ENCODE results near the gene SLCO3A1.

The SLCO3A1 gene
- long read RNA-seq, partial matches to known transcripts = 1 of 4 reads
- long read RNA-seq, other reads (novel, unspliced or antisense) = 3 of 4 reads

DNA sequence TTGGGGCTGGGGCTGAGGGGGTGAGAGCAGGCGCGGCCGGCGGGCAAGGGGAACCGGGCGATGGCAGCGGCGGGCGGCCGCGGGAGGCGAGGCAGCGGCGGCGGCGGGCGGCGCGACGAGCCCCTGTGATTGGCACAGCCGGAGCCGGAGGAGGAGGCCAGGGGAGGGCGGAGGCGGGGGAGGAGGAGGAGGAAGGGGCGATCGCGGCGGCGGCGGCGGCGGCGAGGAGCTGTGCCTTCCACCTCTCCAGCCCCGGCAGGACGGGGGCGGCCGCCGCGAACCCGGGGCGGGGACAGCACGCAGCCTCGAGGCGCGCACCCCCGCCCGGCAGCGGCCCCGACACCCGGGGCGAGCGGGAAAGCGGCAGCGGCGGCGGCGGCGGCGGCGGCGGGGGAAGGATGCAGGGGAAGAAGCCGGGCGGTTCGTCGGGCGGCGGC is at the start of gene SLCO3A1:
SLCO3A1 (plus strand) TSS at position 198 of the 437 bp plus-strand sequence.
- DNase-seq (ENCODE audit: low read depth in 1 of 2, low spot score in 1 of 2) = peak; percentile 31 to 69
- no peaks in the 10 kb centered on the region for H3K27me3 ChIP-seq (ENCODE audit: insufficient read depth, poor library complexity, severe bottlenecking)
- TF ChIP-seq SPI1 (IDR thresholded peaks at IDR 0.05; ENCODE audit: borderline replicate concordance, low read depth) = no peak
- TF ChIP-seq, protein P1, sequence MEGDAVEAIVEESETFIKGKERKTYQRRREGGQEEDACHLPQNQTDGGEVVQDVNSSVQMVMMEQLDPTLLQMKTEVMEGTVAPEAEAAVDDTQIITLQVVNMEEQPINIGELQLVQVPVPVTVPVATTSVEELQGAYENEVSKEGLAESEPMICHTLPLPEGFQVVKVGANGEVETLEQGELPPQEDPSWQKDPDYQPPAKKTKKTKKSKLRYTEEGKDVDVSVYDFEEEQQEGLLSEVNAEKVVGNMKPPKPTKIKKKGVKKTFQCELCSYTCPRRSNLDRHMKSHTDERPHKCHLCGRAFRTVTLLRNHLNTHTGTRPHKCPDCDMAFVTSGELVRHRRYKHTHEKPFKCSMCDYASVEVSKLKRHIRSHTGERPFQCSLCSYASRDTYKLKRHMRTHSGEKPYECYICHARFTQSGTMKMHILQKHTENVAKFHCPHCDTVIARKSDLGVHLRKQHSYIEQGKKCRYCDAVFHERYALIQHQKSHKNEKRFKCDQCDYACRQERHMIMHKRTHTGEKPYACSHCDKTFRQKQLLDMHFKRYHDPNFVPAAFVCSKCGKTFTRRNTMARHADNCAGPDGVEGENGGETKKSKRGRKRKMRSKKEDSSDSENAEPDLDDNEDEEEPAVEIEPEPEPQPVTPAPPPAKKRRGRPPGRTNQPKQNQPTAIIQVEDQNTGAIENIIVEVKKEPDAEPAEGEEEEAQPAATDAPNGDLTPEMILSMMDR (IDR thresholded peaks at IDR 0.05; ENCODE audit: insufficient read depth, low read length) = no peak
- TF ChIP-seq GABPA (IDR thresholded peaks at IDR 0.05; ENCODE audit: low read depth) = no peak
- no peak for TF ChIP-seq POLR2AphosphoS5 (IDR thresholded peaks at IDR 0.05; ENCODE audit: low read depth)
- TF ChIP-seq, protein P2, sequence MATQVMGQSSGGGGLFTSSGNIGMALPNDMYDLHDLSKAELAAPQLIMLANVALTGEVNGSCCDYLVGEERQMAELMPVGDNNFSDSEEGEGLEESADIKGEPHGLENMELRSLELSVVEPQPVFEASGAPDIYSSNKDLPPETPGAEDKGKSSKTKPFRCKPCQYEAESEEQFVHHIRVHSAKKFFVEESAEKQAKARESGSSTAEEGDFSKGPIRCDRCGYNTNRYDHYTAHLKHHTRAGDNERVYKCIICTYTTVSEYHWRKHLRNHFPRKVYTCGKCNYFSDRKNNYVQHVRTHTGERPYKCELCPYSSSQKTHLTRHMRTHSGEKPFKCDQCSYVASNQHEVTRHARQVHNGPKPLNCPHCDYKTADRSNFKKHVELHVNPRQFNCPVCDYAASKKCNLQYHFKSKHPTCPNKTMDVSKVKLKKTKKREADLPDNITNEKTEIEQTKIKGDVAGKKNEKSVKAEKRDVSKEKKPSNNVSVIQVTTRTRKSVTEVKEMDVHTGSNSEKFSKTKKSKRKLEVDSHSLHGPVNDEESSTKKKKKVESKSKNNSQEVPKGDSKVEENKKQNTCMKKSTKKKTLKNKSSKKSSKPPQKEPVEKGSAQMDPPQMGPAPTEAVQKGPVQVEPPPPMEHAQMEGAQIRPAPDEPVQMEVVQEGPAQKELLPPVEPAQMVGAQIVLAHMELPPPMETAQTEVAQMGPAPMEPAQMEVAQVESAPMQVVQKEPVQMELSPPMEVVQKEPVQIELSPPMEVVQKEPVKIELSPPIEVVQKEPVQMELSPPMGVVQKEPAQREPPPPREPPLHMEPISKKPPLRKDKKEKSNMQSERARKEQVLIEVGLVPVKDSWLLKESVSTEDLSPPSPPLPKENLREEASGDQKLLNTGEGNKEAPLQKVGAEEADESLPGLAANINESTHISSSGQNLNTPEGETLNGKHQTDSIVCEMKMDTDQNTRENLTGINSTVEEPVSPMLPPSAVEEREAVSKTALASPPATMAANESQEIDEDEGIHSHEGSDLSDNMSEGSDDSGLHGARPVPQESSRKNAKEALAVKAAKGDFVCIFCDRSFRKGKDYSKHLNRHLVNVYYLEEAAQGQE (IDR thresholded peaks at IDR 0.05; ENCODE audit: insufficient replicate concordance, low read depth) = no peak
- H3K4me3 ChIP-seq (replicated peaks; ENCODE audit: insufficient read depth, low read length) = peak within 1 kb of the TSS; percentile 66
- H3K27ac ChIP-seq (replicated peaks) = peak within 1 kb of the TSS; percentile 89

DNA sequence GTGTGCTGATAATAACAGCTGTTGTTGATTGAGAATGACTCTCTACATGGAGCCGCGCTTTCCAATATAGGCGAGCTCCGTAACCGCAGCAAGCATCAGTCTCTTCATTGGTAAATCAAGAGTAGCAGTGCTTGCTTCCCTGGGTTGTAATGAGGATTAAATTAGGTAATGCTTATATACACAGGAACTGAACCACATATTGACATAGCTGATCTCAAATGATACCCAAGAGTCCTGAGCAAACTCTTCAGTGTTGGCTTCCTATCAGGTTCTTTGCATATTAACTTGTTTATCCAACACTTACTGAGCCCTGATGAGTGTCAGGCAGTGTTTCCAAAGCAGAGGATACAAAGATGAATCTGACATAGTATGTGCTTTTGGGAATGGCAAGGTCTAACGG is 46.4 kb upstream of the SLCO3A1 start:
- Histone ChIP-seq H3K4me3 (replicated peaks; ENCODE audit: insufficient read depth, low read length) (no peak overlapping the region), H3K27ac (replicated peaks) (no peak overlapping the region), H3K27me3 (ENCODE audit: insufficient read depth, poor library complexity, severe bottlenecking) (peaks cover 3% of the 10 kb centered on the region)
- TF ChIP-seq, protein P1 (IDR thresholded peaks at IDR 0.05; ENCODE audit: insufficient read depth, low read length) = no peak
- TF ChIP-seq, protein P2 (IDR thresholded peaks at IDR 0.05; ENCODE audit: insufficient replicate concordance, low read depth) = no peak
- TF ChIP-seq GABPA (IDR thresholded peaks at IDR 0.05; ENCODE audit: low read depth) (no peak), SPI1 (IDR thresholded peaks at IDR 0.05; ENCODE audit: borderline replicate concordance, low read depth) (no peak), POLR2AphosphoS5 (IDR thresholded peaks at IDR 0.05; ENCODE audit: low read depth) (no peak)
- DNase-seq (ENCODE audit: low read depth in 1 of 2, low spot score in 1 of 2) = no peak

DNA sequence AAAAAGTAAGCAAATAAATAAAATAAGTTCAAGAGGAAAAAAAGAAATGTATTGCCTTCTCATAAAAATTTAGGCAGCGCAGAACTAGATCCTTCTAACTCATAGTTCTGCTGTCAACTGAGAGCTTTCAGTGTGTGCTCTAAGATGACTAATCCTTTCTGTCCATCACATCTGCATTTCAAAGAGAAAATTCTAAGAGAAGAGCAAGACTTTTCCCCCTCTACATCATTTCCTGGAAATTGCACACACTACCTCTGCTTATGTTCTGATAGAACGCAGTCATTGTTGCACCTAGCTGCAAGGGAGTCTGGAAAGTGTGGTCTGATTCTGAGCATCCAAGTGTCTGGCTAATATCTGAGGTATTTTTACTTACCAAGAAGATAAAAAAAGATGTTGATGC is 39.6 kb upstream of the SLCO3A1 start:
- H3K27me3 ChIP-seq (ENCODE audit: insufficient read depth, poor library complexity, severe bottlenecking) = peaks cover 3% of the 10 kb centered on the region
- H3K27ac ChIP-seq (replicated peaks) = no peak overlapping the region
- H3K4me3 ChIP-seq (replicated peaks; ENCODE audit: insufficient read depth, low read length) = no peak overlapping the region
- DNase-seq (ENCODE audit: low read depth in 1 of 2, low spot score in 1 of 2) = no peak
- TF ChIP-seq, protein P2 (IDR thresholded peaks at IDR 0.05; ENCODE audit: insufficient replicate concordance, low read depth) = no peak
- TF ChIP-seq POLR2AphosphoS5 (IDR thresholded peaks at IDR 0.05; ENCODE audit: low read depth) (no peak), SPI1 (IDR thresholded peaks at IDR 0.05; ENCODE audit: borderline replicate concordance, low read depth) (no peak), GABPA (IDR thresholded peaks at IDR 0.05; ENCODE audit: low read depth) (no peak)
- TF ChIP-seq, protein P1 (IDR thresholded peaks at IDR 0.05; ENCODE audit: insufficient read depth, low read length) = no peak

Data from HL-60 (cell line).